HG02943 (cell line): ENCODE measurements around the gene CSN3.
"Not testable (repeated sequence)": the region's sequence is repeated elsewhere in the genome, so short reads cannot be mapped to it uniquely, and the experiment has no call there.

Source experiments
- ATAC-seq: cut with Tn5 transposase; IDR thresholded peaks from one replicate; pipeline ENCODE4 v1.9.1; 2021; ENCODE audit warnings: mild to moderate bottlenecking, low read depth, moderate library complexity; ENCODE audit not compliant: unreplicated experiment

Gene CSN3

GRCh38 chr4:70242297-70242696, at the start of gene CSN3:
Gene CSN3, plus strand, starts transcription at chr4:70242597. Its CDS starts 2,223 bp downstream, at chr4:70244820.
- not testable (repeated sequence) for ATAC-seq

GRCh38 chr4:70192895-70193294, 49.5 kb upstream of the CSN3 start:
- no peak for ATAC-seq

GRCh38 chr4:70195425-70195824, 47.0 kb upstream of the CSN3 start, which contains the start of gene ODAM:
Gene ODAM, plus strand, starts transcription at chr4:70195725. Its CDS starts 819 bp downstream, at chr4:70196544.
- ATAC-seq: no peak

GRCh38 chr4:70196857-70197256, 45.5 kb upstream of the CSN3 start:
- no peak for ATAC-seq

GRCh38 chr4:70197842-70198241, 44.6 kb upstream of the CSN3 start:
- ATAC-seq: no peak

- no peak for ATAC-seq
Observed at GRCh38 chr4:70203601-70204000, 38.8 kb upstream of the CSN3 start.

- not testable (repeated sequence) for ATAC-seq
Observed at GRCh38 chr4:70212752-70213151, 29.6 kb upstream of the CSN3 start.

GRCh38 chr4:70216109-70216508, 26.3 kb upstream of the CSN3 start:
- not testable (repeated sequence) for ATAC-seq

GRCh38 chr4:70216550-70216949, 25.8 kb upstream of the CSN3 start:
- not testable (repeated sequence) for ATAC-seq

- not testable (repeated sequence) for ATAC-seq
Observed at GRCh38 chr4:70221389-70221788, 21.0 kb upstream of the CSN3 start.

- ATAC-seq: not testable (repeated sequence)
Observed at GRCh38 chr4:70221818-70222217, 20.6 kb upstream of the CSN3 start.

- no peak for ATAC-seq
Observed at GRCh38 chr4:70225824-70226223, 16.6 kb upstream of the CSN3 start, which contains the start of gene FDCSP. Gene FDCSP, plus strand, starts transcription at chr4:70226124. Its CDS starts 5,071 bp downstream, at chr4:70231195.

- no peak for ATAC-seq
Observed at GRCh38 chr4:70236125-70236524, 6.3 kb upstream of the CSN3 start.

GRCh38 chr4:70239131-70239883, 3.1 kb upstream of the CSN3 start:
- ATAC-seq: no peak

- no peak for ATAC-seq
Observed at GRCh38 chr4:70239884-70240591, 2.4 kb upstream of the CSN3 start.

GRCh38 chr4:70243091-70243490, 694 bp downstream of the CSN3 start:
- ATAC-seq: no peak

GRCh38 chr4:70251250-70251944, 9.0 kb downstream of the CSN3 start:
- no peak for ATAC-seq

GRCh38 chr4:70251945-70252277, 9.5 kb downstream of the CSN3 start:
- no peak for ATAC-seq

GRCh38 chr4:70269674-70270073, 27.3 kb downstream of the CSN3 start:
- ATAC-seq: no peak

- ATAC-seq: no peak
Observed at GRCh38 chr4:70277121-70277520, 34.7 kb downstream of the CSN3 start.

GRCh38 chr4:70280567-70280966, 38.2 kb downstream of the CSN3 start:
- ATAC-seq: no peak
